Measurements from ENCODE around the gene MBP. TPM values are rescaled to one million over a fixed set of nuclear protein-coding genes. Genes with fewer than 3 reads are reported as not detected.

The MBP gene
- polyA plus RNA-seq (ENCODE audit: insufficient read length in 4 of 4), result 10 to 100 TPM; 18.5 to 23.3 (median 21.5) TPM

- no peak for DNase-seq (ENCODE audit: low read depth in 4 of 4, low spot score in 2 of 4)
Observed at GRCh38 chr18:77132369-77133050, at the start of gene MBP. TSS of gene MBP (minus strand) at chr18:77132783. CDS start at chr18:77105261, 27,522 bp downstream.

DNA sequence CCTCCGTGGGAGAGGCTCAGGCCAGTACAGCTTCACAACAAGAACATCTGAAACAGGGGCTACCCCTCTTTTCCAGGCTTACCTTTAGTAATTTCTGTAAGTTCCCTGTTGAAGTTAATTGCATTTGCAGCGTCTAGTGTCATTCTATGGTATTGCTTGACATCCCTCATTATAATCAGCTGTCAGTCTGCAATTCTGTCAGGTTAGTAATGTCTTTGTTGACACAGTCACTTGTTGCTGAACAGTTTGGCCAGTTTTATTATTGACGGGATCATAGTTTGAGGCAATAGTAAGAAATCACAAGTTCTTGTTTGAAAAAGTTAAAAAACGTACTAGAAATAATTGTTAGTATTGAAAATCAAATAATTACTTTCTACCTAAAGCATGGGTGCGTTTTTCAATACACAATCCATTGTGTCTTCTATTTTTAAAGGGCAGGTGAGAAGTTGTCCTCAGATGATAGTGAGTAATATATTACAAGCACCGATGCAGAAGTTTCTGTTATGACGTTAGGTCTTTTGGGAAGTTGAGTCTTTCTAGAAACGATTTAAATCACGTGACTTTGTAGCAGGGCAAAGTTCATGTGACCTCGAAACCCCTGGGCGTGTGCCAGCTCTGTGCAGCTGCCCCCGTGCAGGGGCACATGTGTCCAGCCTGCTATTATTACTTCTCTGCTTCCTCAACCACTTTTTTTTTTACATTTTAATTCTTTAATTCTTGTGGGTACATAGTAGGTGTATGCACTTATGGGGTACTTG, 49.5 kb upstream of the MBP start:
- DNase-seq (ENCODE audit: low read depth in 4 of 4, low spot score in 2 of 4), result no peak

GRCh38 chr18:77178559-77178958, 46.0 kb upstream of the MBP start:
- no peak for DNase-seq (ENCODE audit: low read depth in 4 of 4, low spot score in 2 of 4)

- no peak for DNase-seq (ENCODE audit: low read depth in 4 of 4, low spot score in 2 of 4)
Observed at GRCh38 chr18:77177009-77177408, 44.4 kb upstream of the MBP start.

- no peak for DNase-seq (ENCODE audit: low read depth in 4 of 4, low spot score in 2 of 4)
Observed at GRCh38 chr18:77173275-77174030, 40.9 kb upstream of the MBP start.

DNA sequence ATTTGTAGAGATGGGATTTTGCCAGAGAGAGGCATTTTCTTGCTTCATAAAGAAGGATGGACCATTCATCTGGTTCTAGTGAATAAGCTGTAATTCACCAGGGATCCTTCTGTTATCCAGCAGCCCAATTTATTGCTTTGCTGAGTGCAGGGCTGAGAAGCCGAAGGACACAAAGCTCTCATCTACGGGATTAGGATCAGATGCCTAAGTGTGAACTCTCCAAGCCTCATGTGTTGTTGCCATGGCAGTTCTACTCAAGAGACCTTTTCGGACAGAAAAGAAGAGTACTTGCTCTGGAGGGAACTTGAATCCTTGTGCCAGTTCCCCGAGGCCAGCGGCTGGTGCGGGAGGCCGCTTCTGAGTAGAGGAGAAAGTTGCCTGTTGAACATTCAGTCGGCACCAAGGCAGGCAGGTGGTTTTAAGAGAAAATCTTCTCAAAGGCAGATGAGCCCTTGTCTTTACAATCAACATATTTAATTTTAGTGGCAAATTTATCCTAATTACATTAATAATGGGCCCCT, 38.4 kb upstream of the MBP start:
- no peak for DNase-seq (ENCODE audit: low read depth in 4 of 4, low spot score in 2 of 4)

- no peak for DNase-seq (ENCODE audit: low read depth in 4 of 4, low spot score in 2 of 4)
Observed at GRCh38 chr18:77168811-77169311, 36.3 kb upstream of the MBP start.

- DNase-seq (ENCODE audit: low read depth in 4 of 4, low spot score in 2 of 4), result no peak
Observed at GRCh38 chr18:77167251-77167650, 34.7 kb upstream of the MBP start.

GRCh38 chr18:77166523-77166922, 33.9 kb upstream of the MBP start:
- DNase-seq (ENCODE audit: low read depth in 4 of 4, low spot score in 2 of 4), result no peak

GRCh38 chr18:77165503-77166188, 33.1 kb upstream of the MBP start:
- DNase-seq (ENCODE audit: low read depth in 4 of 4, low spot score in 2 of 4), result no peak

GRCh38 chr18:77164763-77165485, 32.3 kb upstream of the MBP start:
- DNase-seq (ENCODE audit: low read depth in 4 of 4, low spot score in 2 of 4), result no peak

DNA sequence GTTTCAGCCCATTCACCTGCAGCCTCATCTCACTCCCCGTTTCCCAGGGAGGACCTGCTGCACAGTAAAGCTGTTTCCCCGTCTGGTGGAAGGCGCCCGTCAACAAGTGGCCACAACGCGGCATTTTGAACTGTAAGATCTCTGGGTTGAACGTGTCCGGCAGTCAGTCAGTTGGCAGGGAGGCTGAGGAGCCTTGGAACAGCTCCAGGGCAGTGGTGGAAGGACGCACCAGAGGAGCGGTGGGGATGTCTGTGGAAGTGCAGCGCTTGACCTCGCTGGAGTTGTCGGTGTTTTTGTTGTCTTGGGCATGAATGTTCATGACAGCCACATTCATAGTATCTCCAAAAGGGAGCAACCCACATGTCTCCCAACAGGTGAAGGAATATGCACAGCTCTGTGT, 31.4 kb upstream of the MBP start:
- DNase-seq (ENCODE audit: low read depth in 4 of 4, low spot score in 2 of 4), result no peak

DNA sequence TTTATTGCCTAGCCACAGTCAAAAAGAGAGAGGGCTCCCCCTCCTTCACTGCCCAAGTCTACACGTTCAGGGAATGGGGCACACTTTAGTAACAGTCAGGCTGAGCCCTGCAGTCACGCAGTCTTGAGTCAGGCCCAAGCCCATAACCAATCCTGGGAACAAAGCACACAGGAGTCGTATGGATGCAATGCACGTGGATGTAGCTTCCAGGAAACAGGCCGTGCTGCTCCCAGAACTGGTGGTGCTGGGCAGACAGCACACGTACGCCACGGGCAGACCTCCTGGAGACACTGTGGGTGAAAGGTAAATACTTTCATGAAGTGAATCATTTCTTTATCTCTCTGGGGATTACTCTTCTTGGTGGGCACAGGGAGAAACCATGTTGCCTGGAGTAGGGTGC, 30.0 kb upstream of the MBP start:
- no peak for DNase-seq (ENCODE audit: low read depth in 4 of 4, low spot score in 2 of 4)

DNA sequence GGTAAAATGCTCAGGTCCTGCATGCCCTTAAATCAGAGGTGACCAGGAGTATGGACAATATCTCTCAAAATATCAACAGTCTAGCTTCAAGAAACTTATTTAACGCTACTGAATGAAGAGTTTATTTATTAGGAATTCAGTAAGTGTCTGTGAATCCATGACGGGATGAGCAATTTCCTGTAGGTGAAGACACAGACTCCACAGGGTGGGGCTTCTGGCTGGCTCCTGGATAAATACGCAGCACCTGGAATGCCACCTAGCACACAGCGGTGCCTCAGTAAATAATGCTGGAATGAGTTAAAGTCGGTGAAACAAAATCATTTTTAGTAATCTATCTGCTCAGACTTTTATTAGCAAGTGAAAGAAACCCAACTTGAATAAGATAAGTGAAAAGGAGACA, 29.4 kb upstream of the MBP start:
- no peak for DNase-seq (ENCODE audit: low read depth in 4 of 4, low spot score in 2 of 4)

DNA sequence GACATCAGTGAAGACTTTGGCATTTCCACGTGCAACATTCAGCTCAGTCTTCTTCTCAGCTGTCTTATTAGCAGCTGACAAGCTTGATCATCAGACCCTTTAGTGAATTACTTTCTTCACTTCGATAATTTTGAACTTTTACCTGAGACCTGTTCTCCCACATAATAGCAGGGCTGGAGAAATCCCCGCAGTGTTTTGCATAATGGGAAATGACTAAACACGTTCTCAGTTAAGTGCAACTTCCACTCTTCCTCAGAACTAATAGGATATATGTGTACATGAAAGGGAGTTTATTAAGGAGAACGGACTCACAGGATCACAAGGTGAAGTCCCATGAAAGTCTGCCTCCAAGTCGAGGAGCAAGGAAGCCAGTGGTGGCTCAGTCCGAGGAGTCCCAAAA, 28.8 kb upstream of the MBP start:
- DNase-seq (ENCODE audit: low read depth in 4 of 4, low spot score in 2 of 4), result no peak

DNA sequence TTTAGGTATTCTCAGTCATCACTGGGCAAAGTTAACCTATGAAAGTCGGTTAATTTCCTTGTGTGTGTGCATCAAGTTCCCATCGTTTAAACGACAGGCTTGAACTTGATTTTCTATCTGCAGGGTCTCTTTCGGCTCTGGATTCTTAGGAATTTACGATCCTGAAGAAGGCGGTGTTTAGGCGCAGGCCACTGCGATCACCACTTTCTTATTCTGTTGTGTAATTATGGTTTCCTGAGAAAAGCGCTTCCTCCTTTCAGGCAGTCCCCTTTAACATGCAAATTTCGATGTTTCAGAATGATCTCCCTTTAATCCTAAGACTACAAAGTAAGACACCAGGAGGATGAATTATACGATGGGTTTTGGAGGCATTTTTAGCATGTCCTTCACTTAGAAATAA, 27.9 kb upstream of the MBP start:
- no peak for DNase-seq (ENCODE audit: low read depth in 4 of 4, low spot score in 2 of 4)

GRCh38 chr18:77157312-77157711, 24.7 kb upstream of the MBP start:
- no peak for DNase-seq (ENCODE audit: low read depth in 4 of 4, low spot score in 2 of 4)

- no peak for DNase-seq (ENCODE audit: low read depth in 4 of 4, low spot score in 2 of 4)
Observed at GRCh38 chr18:77155031-77155430, 22.4 kb upstream of the MBP start.

DNA sequence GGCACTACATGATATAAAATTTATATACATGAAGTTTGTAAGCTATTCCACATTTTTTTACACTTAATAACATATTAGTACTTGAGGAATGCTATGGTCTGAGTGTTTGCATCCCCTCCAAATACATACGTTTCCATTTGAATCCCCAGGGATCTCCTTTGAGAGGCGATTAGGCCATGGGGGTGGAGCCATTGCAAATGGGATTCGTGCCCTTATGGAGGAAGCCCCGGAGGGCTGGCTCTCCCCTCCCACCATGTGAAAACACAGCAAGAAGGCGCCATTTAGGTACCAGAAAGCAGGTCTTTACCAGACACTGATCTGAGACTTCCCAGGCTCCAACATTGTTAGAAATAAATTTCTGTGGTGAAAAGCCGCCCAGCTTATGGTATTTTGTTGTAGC, 20.8 kb upstream of the MBP start:
- no peak for DNase-seq (ENCODE audit: low read depth in 4 of 4, low spot score in 2 of 4)
